SK-N-SH (cell line): ENCODE measurements around the gene SMARCA2. TPM values are rescaled to one million over a fixed set of nuclear protein-coding genes. Genes with fewer than 3 reads are reported as not detected.

Experiments
- CTCF ChIA-PET: fragments of 300-600, 350-600 bp; formaldehyde crosslinking; extraction: SDS; loops from one replicate; lab custom pipeline; 2021; lab: Yijun Ruan, JAX
- POLR2A ChIA-PET: fragments of 350-600 bp; sonication (Branson Sonifier 250); formaldehyde crosslinking; extraction: SDS; loops from one replicate; lab custom pipeline; 2020; ENCODE audit warnings: antibody characterized with exemption, inconsistent platforms; lab: Yijun Ruan, JAX
- DNase-seq: peaks from one replicate; pipeline ENCODE4 v3.0.0; 2012
- H2AFZ ChIP-seq: fragments of 200-600 bp; sonication (generic); 2 replicates; pipeline ENCODE4 v1.8.1; 2016; ENCODE audit warnings: antibody characterized with exemption, mild to moderate bottlenecking, low read depth
- H3F3A ChIP-seq: fragments of 200-600 bp; sonication (generic); replicated peaks from 2 replicates; pipeline ENCODE3; 2016; ENCODE audit warnings: antibody characterized with exemption, mild to moderate bottlenecking; ENCODE audit not compliant: insufficient read depth
- H3K27ac ChIP-seq, 2 experiments: fragments of 200-500 bp in 1 of 2; fragments of 200-600 bp in 1 of 2; sonication (Bioruptor generic) in 1 of 2; sonication (generic), shearing (Covaris generic) in 1 of 2; 2 replicates each; pipeline versions ENCODE4 v1.5.1 to v1.6.1; 2014 to 2016; ENCODE audit warnings: low read depth in 2 of 2, inconsistent platforms in 1 of 2, low read length in 1 of 2, mild to moderate bottlenecking in 1 of 2, mixed read lengths in 1 of 2
- H3K27me3 ChIP-seq: fragments of 200-600 bp; sonication (generic), shearing (Covaris generic); 2 replicates; pipeline ENCODE4 v1.6.1; 2016; ENCODE audit warnings: mixed run types; ENCODE audit not compliant: insufficient read depth
- H3K36me3 ChIP-seq, 2 experiments: fragments of 200-500 bp in 1 of 2; fragments of 200-600 bp in 1 of 2; sonication (Bioruptor generic) in 1 of 2; sonication (generic) in 1 of 2; replicated peaks in 1 of 2; 2 replicates each; pipeline versions ENCODE3 to v1.5.1; 2014 to 2016; ENCODE audit warnings: low read length in 1 of 2, mild to moderate bottlenecking in 1 of 2; ENCODE audit not compliant: insufficient read depth in 2 of 2, control insufficient read depth in 1 of 2
- H3K4me1 ChIP-seq, 2 experiments: fragments of 200-500 bp in 1 of 2; fragments of 200-600 bp in 1 of 2; sonication (Bioruptor generic) in 1 of 2; sonication (generic), shearing (Covaris generic) in 1 of 2; 2 replicates each; pipeline versions ENCODE4 v1.5.1 to v1.6.1; 2014 to 2016; ENCODE audit warnings: low read depth in 1 of 2, low read length in 1 of 2, mixed run types in 1 of 2; ENCODE audit not compliant: insufficient read depth in 2 of 2, control insufficient read depth in 1 of 2
- H3K4me2 ChIP-seq: fragments of 200-600 bp; sonication (generic), shearing (Covaris generic); 2 replicates; pipeline ENCODE4 v1.6.1; 2017; ENCODE audit warnings: mixed run types
- H3K4me3 ChIP-seq, 2 experiments: fragments of 200-500 bp in 1 of 2; fragments of 200-600 bp in 1 of 2; sonication (Bioruptor generic) in 1 of 2; sonication (generic), shearing (Covaris generic) in 1 of 2; 2 replicates each; pipeline versions ENCODE4 v1.5.1 to v1.8.1; 2014 to 2016; ENCODE audit warnings: low read depth in 2 of 2, inconsistent platforms in 1 of 2, low read length in 1 of 2, mild to moderate bottlenecking in 1 of 2, mixed read lengths in 1 of 2, moderate library complexity in 1 of 2
- H3K79me2 ChIP-seq: fragments of 200-600 bp; sonication (generic); 2 replicates; pipeline ENCODE4 v1.8.1; 2017; ENCODE audit warnings: mild to moderate bottlenecking; ENCODE audit not compliant: insufficient read depth
- H3K9ac ChIP-seq: fragments of 200-600 bp; sonication (generic); 2 replicates; pipeline ENCODE4 v1.6.1; 2017; ENCODE audit warnings: mixed run types
- H3K9me2 ChIP-seq: fragments of 200-600 bp; sonication (generic); 2 replicates; pipeline ENCODE4 v1.6.1; 2017; ENCODE audit warnings: mixed run types
- H3K9me3 ChIP-seq: fragments of 200-600 bp; sonication (generic); 2 replicates; pipeline ENCODE4 v1.6.1; 2017; ENCODE audit warnings: mixed run types, mild to moderate bottlenecking, moderate library complexity
- H4K20me1 ChIP-seq: fragments of 200-600 bp; sonication (generic); 2 replicates; pipeline ENCODE4 v1.6.1; 2017; ENCODE audit warnings: mild to moderate bottlenecking, mixed run types; ENCODE audit not compliant: insufficient read depth
- EP300 ChIP-seq, 2 experiments: IDR thresholded peaks; 2 replicates each; pipeline versions ENCODE4 v1.4.0 to v1.6.1; 2012; ENCODE audit warnings: borderline replicate concordance in 1 of 2, low read depth in 1 of 2, low read length in 1 of 2
- EZH2phosphoT487 ChIP-seq: fragments of 200-600 bp; sonication (generic); IDR thresholded peaks from 2 replicates; pipeline ENCODE4 v1.6.1; 2017; ENCODE audit warnings: low read depth, mixed run types, mild to moderate bottlenecking, antibody characterized with exemption, moderate library complexity, borderline replicate concordance
- FOSL2 ChIP-seq: IDR thresholded peaks from 2 replicates; pipeline ENCODE4 v1.4.0; 2012; ENCODE audit warnings: low read depth, mild to moderate bottlenecking, moderate library complexity, borderline replicate concordance
- FOXJ3 ChIP-seq: sonication (generic); formaldehyde crosslinking; IDR thresholded peaks from 2 replicates; pipeline ENCODE4 v1.5.1; 2020; ENCODE audit warnings: mild to moderate bottlenecking, missing genetic modification reagents
- IRF3 ChIP-seq: fragments of 150-350 bp; IDR thresholded peaks from 2 replicates; pipeline ENCODE4 v1.6.1; 2016; ENCODE audit warnings: mild to moderate bottlenecking, low read depth, low read length
- JUND ChIP-seq: IDR thresholded peaks from 2 replicates; pipeline ENCODE4 v1.4.0; 2012
- MEF2A ChIP-seq: IDR thresholded peaks from 2 replicates; pipeline ENCODE4 v1.4.0; 2012; ENCODE audit warnings: low read depth, borderline replicate concordance
- MXI1 ChIP-seq: IDR thresholded peaks from 2 replicates; pipeline ENCODE4 v1.6.1; 2012; ENCODE audit warnings: mild to moderate bottlenecking, low read depth, low read length, improper control_type of control experiment
- NFIC ChIP-seq: IDR thresholded peaks from 2 replicates; pipeline ENCODE4 v1.4.0; 2012; ENCODE audit warnings: borderline replicate concordance
- RCOR1 ChIP-seq: fragments of 150-350 bp; IDR thresholded peaks from 2 replicates; pipeline ENCODE4 v1.6.1; 2017; ENCODE audit warnings: antibody characterized with exemption, low read length
- RFX5 ChIP-seq: IDR thresholded peaks from 2 replicates; pipeline ENCODE4 v1.6.1; 2012; ENCODE audit warnings: mild to moderate bottlenecking, improper control_type of control experiment, low read length
- SIN3A ChIP-seq: IDR thresholded peaks from 2 replicates; pipeline ENCODE4 v1.6.1; 2012; ENCODE audit warnings: low read depth, mild to moderate bottlenecking, low read length, moderate library complexity, borderline replicate concordance
- TCF12 ChIP-seq: IDR thresholded peaks from 2 replicates; pipeline ENCODE4 v1.4.0; 2012
- WGBS: methylation state at CpG from one replicate; pipeline ENCODE4 v1.1.6; 2017; ENCODE audit warnings: low lambda C conversion rate; 5-methylcytosine and 5-hydroxymethylcytosine counted together
- polyA plus RNA-seq, 3 experiments: library from polyadenylated mRNA; depleted of rRNA; stranded (reverse); fragments of >200 nt; gene quantifications; 2 replicates each; pipeline ENCODE4 v1.2.3, GENCODE V29; 2012
- TF ChIP-seq, protein P1 (sequence below): IDR thresholded peaks from 2 replicates; pipeline ENCODE4 v1.4.0; 2012; ENCODE audit warnings: low read depth

The SMARCA2 gene
- polyA plus RNA-seq, 1 of the 3 experiments (the other 2 are of a cell fraction) = 17.4 TPM

- TF ChIP-seq, protein P1, sequence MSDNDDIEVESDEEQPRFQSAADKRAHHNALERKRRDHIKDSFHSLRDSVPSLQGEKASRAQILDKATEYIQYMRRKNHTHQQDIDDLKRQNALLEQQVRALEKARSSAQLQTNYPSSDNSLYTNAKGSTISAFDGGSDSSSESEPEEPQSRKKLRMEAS = no peak
- TF ChIP-seq RFX5 (no peak), FOXJ3 (CRISPR knock-in tag) (no peak), RCOR1 (no peak), EP300 (IDR thresholded peaks at IDR 0.05; ENCODE audit: borderline replicate concordance in 1 of 2, low read depth in 1 of 2, low read length in 1 of 2) (no peak), SIN3A (no peak), EZH2phosphoT487 (no peak), IRF3 (no peak), NFIC (no peak), JUND (no peak)
Measured at GRCh38 chr9:2154731-2155130, 139.6 kb downstream of the SMARCA2 start (continued).

- DNase-seq = no peak
- no peaks in the 10 kb centered on the region for H3K9me3 ChIP-seq
- H2AFZ ChIP-seq = no peak overlapping the region
- peaks cover 10% of the 10 kb centered on the region for H3K79me2 ChIP-seq
- no peak overlapping the region for H3K9ac ChIP-seq
- no peaks in the 10 kb centered on the region for H3K36me3 ChIP-seq
- no peaks in the 10 kb centered on the region for H4K20me1 ChIP-seq
- no peak for TF ChIP-seq FOSL2
- TF ChIP-seq TCF12 = no peak
- TF ChIP-seq MEF2A = no peak
- no peak overlapping the region for H3K27ac ChIP-seq
- H3K4me2 ChIP-seq = no peak overlapping the region
- ChIA-PET CTCF (interaction anchor here (1.0 kb wide), 2 partner anchors 9 to 10 kb away, joined by 3 read pairs; no protein-coding TSS in a partner anchor), POLR2A (no interaction called here)
- WGBS = 77% methylated on average over 5 of the region's 5 CpGs
- no peaks in the 10 kb centered on the region for H3K9me2 ChIP-seq
- no peak overlapping the region for H3K4me3 ChIP-seq
- peaks cover 13% of the 10 kb centered on the region in 2 experiments; a peak in 3 of 4 replicates for H3K4me1 ChIP-seq
- no peaks in the 10 kb centered on the region for H3K27me3 ChIP-seq
- no peaks in the 10 kb centered on the region for H3F3A ChIP-seq
Measured at GRCh38 chr9:2155966-2156365, 140.8 kb downstream of the SMARCA2 start.

DNA sequence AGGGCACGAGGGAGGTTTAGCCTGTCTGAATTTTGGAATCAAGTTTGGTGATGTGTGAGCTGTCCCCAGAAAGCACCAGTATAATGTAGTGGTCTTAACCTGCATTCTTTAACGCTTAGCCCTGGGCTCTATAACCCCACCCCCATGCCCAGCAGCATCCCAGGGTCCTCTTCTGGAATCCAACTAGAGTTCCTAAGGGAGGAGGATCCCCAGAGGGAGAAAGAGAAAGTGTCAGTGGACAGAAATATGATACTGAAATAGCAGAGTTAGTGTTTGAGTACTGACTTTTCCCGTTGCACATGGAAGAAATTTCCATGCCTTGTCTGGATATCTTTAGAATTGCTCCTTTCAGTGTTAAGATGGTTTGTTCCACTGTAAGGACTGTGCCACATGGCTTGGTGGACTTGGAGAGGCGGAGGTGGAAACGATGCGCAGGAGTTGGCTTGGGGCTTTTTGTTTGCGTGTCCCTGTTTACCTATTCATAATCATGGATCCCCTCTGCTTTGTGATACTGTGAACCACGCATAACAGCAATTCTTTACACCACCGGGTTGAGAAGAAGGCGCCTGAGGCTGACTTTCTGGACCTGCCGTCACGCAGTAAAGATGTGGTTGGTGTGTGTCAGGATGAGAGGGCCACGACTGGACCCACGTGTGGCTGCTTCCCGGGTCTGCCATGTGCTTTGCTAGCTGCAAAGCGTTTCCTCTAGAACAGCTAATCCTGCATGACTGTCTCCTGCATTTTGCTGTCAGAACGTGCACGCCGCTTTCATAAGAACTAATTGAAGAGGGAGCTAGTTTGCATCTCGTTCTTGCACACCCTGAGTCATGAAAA lies 142.3 kb downstream of the SMARCA2 start:
- ChIA-PET POLR2A (interaction anchor here (1.7 kb wide), 1 partner anchor 51 kb away, joined by 6 read pairs; no protein-coding TSS in a partner anchor), CTCF (interaction anchor here (1.2 kb wide), 1 partner anchor 25 kb away, joined by 4 read pairs; no protein-coding TSS in a partner anchor)

More for the DNA sequence above, 142.3 kb downstream of the SMARCA2 start:
- peaks cover 0 to 5% of the 10 kb centered on the region in 2 experiments for H3K36me3 ChIP-seq
- peak overlapping the region; percentile 75 for H3K4me2 ChIP-seq
- H3K9ac ChIP-seq = peak overlapping the region; percentile 70
- H3K9me2 ChIP-seq = no peaks in the 10 kb centered on the region
- H3K4me3 ChIP-seq = peak overlapping the region; percentile 55 to 68
- H3K9me3 ChIP-seq = no peaks in the 10 kb centered on the region
- H4K20me1 ChIP-seq = no peaks in the 10 kb centered on the region
- H3F3A ChIP-seq = no peaks in the 10 kb centered on the region
- TF ChIP-seq FOXJ3 (CRISPR knock-in tag) (no peak), MXI1 (peak; percentile 74)
- TF ChIP-seq, protein P1 = peak; percentile 87
- DNase-seq = peak; percentile 23
- H3K27me3 ChIP-seq = no peaks in the 10 kb centered on the region
- peaks cover 10% of the 10 kb centered on the region for H3K79me2 ChIP-seq
- WGBS = 53% methylated on average over 18 of the region's 20 CpGs
- H3K27ac ChIP-seq = peak overlapping the region; percentile 50 to 79; a peak in 3 of 4 replicates
- peaks cover 13% of the 10 kb centered on the region in 2 experiments; a peak in 3 of 4 replicates for H3K4me1 ChIP-seq
- peak overlapping the region; percentile 80; the same call in 1 of the 2 replicates for H2AFZ ChIP-seq
